Activated CD4-positive, alpha-beta T cell treated with anti-CD3 and anti-CD28 coated beads for 36 hours (primary cell): Measurements from ENCODE around the gene ATP13A4. TPM values are rescaled to one million over a fixed set of nuclear protein-coding genes. Genes with fewer than 3 reads are reported as not detected.

ENCODE experiments used
- total RNA-seq, 2 experiments: library from RNA; stranded (reverse); gene quantifications; one replicate each; pipeline ENCODE4 v1.2.3, GENCODE V29; 2021

Gene ATP13A4
- total RNA-seq, 2 experiments from 2014 or later, result 1.1 to 3.3 TPM

Other genes starting within 250 kb of the ATP13A4 start
- not detected for gene ATP13A5, start 176.1 kb downstream of the ATP13A4 start, total RNA-seq
- 100 to 1,000 TPM in 1 of 2 experiments, 10 to 100 TPM in 1; 94.9 to 115 TPM for gene OPA1, start 38.3 kb upstream of the ATP13A4 start, total RNA-seq